Stomach smooth muscle (tissue), 2 donors: ENCODE results near the gene MDM4.
"Not testable (repeated sequence)": the region's sequence is repeated elsewhere in the genome, so short reads cannot be mapped to it uniquely, and the experiment has no call there.

ENCODE experiments used
- H3K27ac ChIP-seq: one replicate; pipeline ENCODE4 v1.7.0; 2013; ENCODE audit warnings: mild to moderate bottlenecking, low read length, inconsistent platforms
- H3K27me3 ChIP-seq, 2 donors: one replicate each; pipeline ENCODE4 v1.7.0; 2013; ENCODE audit warnings: low read length in 2 of 2; ENCODE audit not compliant: insufficient read depth in 2 of 2, control insufficient read depth in 1 of 2
- H3K36me3 ChIP-seq, 2 donors: one replicate each; pipeline ENCODE4 v1.7.0; 2013; ENCODE audit warnings: low read length in 2 of 2; ENCODE audit not compliant: control insufficient read depth in 2 of 2, insufficient read depth in 2 of 2
- H3K4me1 ChIP-seq: one replicate; pipeline ENCODE4 v1.7.0; 2013; ENCODE audit warnings: low read length; ENCODE audit not compliant: control insufficient read depth, insufficient read depth
- H3K4me3 ChIP-seq, 2 donors: one replicate each; pipeline ENCODE4 v1.7.0; 2013; ENCODE audit warnings: low read length in 2 of 2
- H3K9ac ChIP-seq, 2 donors: one replicate each; pipeline ENCODE4 v1.7.0; 2013; ENCODE audit warnings: low read length in 2 of 2, mild to moderate bottlenecking in 1 of 2
- H3K9me3 ChIP-seq, 2 donors: one replicate each; pipeline ENCODE4 v1.7.0; 2013; ENCODE audit warnings: low read length in 2 of 2; ENCODE audit not compliant: control insufficient read depth in 2 of 2
- donor health status: healthy.
- donor health status: Pancreatic carcinoma.

MDM4 gene

GRCh38 chr1:204521941-204522521 is 5.8 kb downstream of the MDM4 start:
- H3K4me3 ChIP-seq, H3K27me3 ChIP-seq, H3K9me3 ChIP-seq, H3K9ac ChIP-seq, H3K27ac ChIP-seq: not testable (repeated sequence)
- peaks cover 16% of the 10 kb centered on the region for H3K4me1 ChIP-seq
- H3K36me3 ChIP-seq = peaks cover 10 to 19% of the 10 kb centered on the region in 2 donors

- H3K27ac ChIP-seq = no peak overlapping the region
- H3K9ac ChIP-seq = no peak overlapping the region
- H3K4me3 ChIP-seq = no peak overlapping the region
- no peaks in the 10 kb centered on the region for H3K9me3 ChIP-seq
- peaks cover 20 to 22% of the 10 kb centered on the region in 2 donors for H3K36me3 ChIP-seq
- peaks cover under 1% of the 10 kb centered on the region for H3K4me1 ChIP-seq
- H3K27me3 ChIP-seq = no peaks in the 10 kb centered on the region
Observed at GRCh38 chr1:204523605-204524215, 7.5 kb downstream of the MDM4 start.

- Histone ChIP-seq H3K9me3 (no peaks in the 10 kb centered on the region), H3K27ac (no peak overlapping the region), H3K4me3 (no peak overlapping the region), H3K27me3 (no peaks in the 10 kb centered on the region), H3K4me1 (no peaks in the 10 kb centered on the region), H3K36me3 (peaks cover 29 to 30% of the 10 kb centered on the region in 2 donors), H3K9ac (no peak overlapping the region)
Observed at GRCh38 chr1:204524986-204525385, 8.8 kb downstream of the MDM4 start.

GRCh38 chr1:204528241-204528640 is 12.0 kb downstream of the MDM4 start:
- Histone ChIP-seq H3K36me3 (peaks cover 44 to 47% of the 10 kb centered on the region in 2 donors), H3K4me1 (no peaks in the 10 kb centered on the region), H3K9ac (no peak overlapping the region), H3K27me3 (no peaks in the 10 kb centered on the region), H3K9me3 (no peaks in the 10 kb centered on the region), H3K4me3 (no peak overlapping the region), H3K27ac (no peak overlapping the region)

GRCh38 chr1:204528677-204529076 is 12.5 kb downstream of the MDM4 start:
- no peak overlapping the region for H3K9ac ChIP-seq
- no peaks in the 10 kb centered on the region for H3K9me3 ChIP-seq
- H3K4me3 ChIP-seq = no peak overlapping the region
- H3K4me1 ChIP-seq = no peaks in the 10 kb centered on the region
- peaks cover 44 to 47% of the 10 kb centered on the region in 2 donors for H3K36me3 ChIP-seq
- H3K27ac ChIP-seq = no peak overlapping the region
- no peaks in the 10 kb centered on the region for H3K27me3 ChIP-seq

GRCh38 chr1:204529371-204529895 is 13.2 kb downstream of the MDM4 start:
- H3K9ac ChIP-seq = no peak overlapping the region
- H3K27me3 ChIP-seq = no peaks in the 10 kb centered on the region
- H3K27ac ChIP-seq = no peak overlapping the region
- no peak overlapping the region for H3K4me3 ChIP-seq
- peaks cover 46 to 48% of the 10 kb centered on the region in 2 donors for H3K36me3 ChIP-seq
- no peaks in the 10 kb centered on the region for H3K9me3 ChIP-seq
- no peaks in the 10 kb centered on the region for H3K4me1 ChIP-seq

GRCh38 chr1:204530932-204531331 is 14.7 kb downstream of the MDM4 start:
- Histone ChIP-seq H3K4me1 (no peaks in the 10 kb centered on the region), H3K4me3 (no peak overlapping the region), H3K27ac (no peak overlapping the region), H3K27me3 (no peaks in the 10 kb centered on the region), H3K36me3 (peaks cover 45 to 53% of the 10 kb centered on the region in 2 donors), H3K9ac (no peak overlapping the region), H3K9me3 (no peaks in the 10 kb centered on the region)

GRCh38 chr1:204532832-204533231 is 16.6 kb downstream of the MDM4 start:
- no peak overlapping the region for H3K9ac ChIP-seq
- no peaks in the 10 kb centered on the region for H3K27me3 ChIP-seq
- H3K4me3 ChIP-seq = no peak overlapping the region
- no peak overlapping the region for H3K27ac ChIP-seq
- H3K36me3 ChIP-seq = peaks cover 41 to 45% of the 10 kb centered on the region in 2 donors
- H3K9me3 ChIP-seq = no peaks in the 10 kb centered on the region
- no peaks in the 10 kb centered on the region for H3K4me1 ChIP-seq

- H3K36me3 ChIP-seq = peaks cover 37 to 62% of the 10 kb centered on the region in 2 donors
- no peak overlapping the region for H3K27ac ChIP-seq
- H3K27me3 ChIP-seq = no peaks in the 10 kb centered on the region
- H3K9ac ChIP-seq = no peak overlapping the region
- no peaks in the 10 kb centered on the region for H3K4me1 ChIP-seq
- no peaks in the 10 kb centered on the region for H3K9me3 ChIP-seq
- H3K4me3 ChIP-seq = no peak overlapping the region
Observed at GRCh38 chr1:204541626-204542025, 25.4 kb downstream of the MDM4 start.

- Histone ChIP-seq H3K4me3 (no peak overlapping the region), H3K36me3 (peaks cover 42 to 63% of the 10 kb centered on the region in 2 donors), H3K4me1 (no peaks in the 10 kb centered on the region), H3K9me3 (no peaks in the 10 kb centered on the region), H3K27me3 (no peaks in the 10 kb centered on the region), H3K27ac (no peak overlapping the region), H3K9ac (no peak overlapping the region)
Observed at GRCh38 chr1:204544321-204544720, 28.1 kb downstream of the MDM4 start.

GRCh38 chr1:204545202-204545601 is 29.0 kb downstream of the MDM4 start:
- Histone ChIP-seq H3K27ac (no peak overlapping the region), H3K36me3 (peaks cover 43 to 71% of the 10 kb centered on the region in 2 donors), H3K4me3 (no peak overlapping the region), H3K27me3 (no peaks in the 10 kb centered on the region), H3K4me1 (no peaks in the 10 kb centered on the region), H3K9ac (no peak overlapping the region), H3K9me3 (no peaks in the 10 kb centered on the region)
